Stimulated activated naive B cell treated with anti-CD40 and anti-IgM and Interleukin-4, amounts not matched to agents 10 μg/mL and 1 μg/mL and 100 μg/mL, for 72 hours (primary cell): Measurements from ENCODE around the gene KCNH3.

Experiments
- ATAC-seq, 2 donors: fragments of 150-1000 bp; cut with Tn5 transposase; replicated peaks; 2 replicates each; pipeline ENCODE4 v1.10.0; 2021; ENCODE audit warnings: moderate library complexity in 1 of 2
- DNase-seq: peaks from one replicate; pipeline ENCODE4 v3.0.0; 2021
- H3K27ac Mint-ChIP-seq: one replicate; pipeline ENCODE4 v1.8.0; 2022; ENCODE audit warnings: mild to moderate bottlenecking, mixed read lengths
- H3K27me3 Mint-ChIP-seq, 2 donors: one replicate each; pipeline ENCODE4 v1.8.0; 2022; ENCODE audit warnings: mixed read lengths in 2 of 2
- H3K36me3 Mint-ChIP-seq, 2 donors: one replicate each; pipeline ENCODE4 v1.8.0; 2022; ENCODE audit warnings: mixed read lengths in 2 of 2, mild to moderate bottlenecking in 1 of 2
- H3K4me1 Mint-ChIP-seq, 2 donors: one replicate each; pipeline ENCODE4 v1.8.0; 2022; ENCODE audit warnings: mixed read lengths in 2 of 2, mild to moderate bottlenecking in 1 of 2
- H3K4me3 Mint-ChIP-seq, 2 donors: one replicate each; pipeline ENCODE4 v1.8.0; 2022; ENCODE audit warnings: mild to moderate bottlenecking in 2 of 2, mixed read lengths in 2 of 2, moderate library complexity in 1 of 2
- H3K9me3 Mint-ChIP-seq, 2 donors: one replicate each; pipeline ENCODE4 v1.8.0; 2022; ENCODE audit warnings: mixed read lengths in 2 of 2, mild to moderate bottlenecking in 1 of 2

The KCNH3 gene

DNA sequence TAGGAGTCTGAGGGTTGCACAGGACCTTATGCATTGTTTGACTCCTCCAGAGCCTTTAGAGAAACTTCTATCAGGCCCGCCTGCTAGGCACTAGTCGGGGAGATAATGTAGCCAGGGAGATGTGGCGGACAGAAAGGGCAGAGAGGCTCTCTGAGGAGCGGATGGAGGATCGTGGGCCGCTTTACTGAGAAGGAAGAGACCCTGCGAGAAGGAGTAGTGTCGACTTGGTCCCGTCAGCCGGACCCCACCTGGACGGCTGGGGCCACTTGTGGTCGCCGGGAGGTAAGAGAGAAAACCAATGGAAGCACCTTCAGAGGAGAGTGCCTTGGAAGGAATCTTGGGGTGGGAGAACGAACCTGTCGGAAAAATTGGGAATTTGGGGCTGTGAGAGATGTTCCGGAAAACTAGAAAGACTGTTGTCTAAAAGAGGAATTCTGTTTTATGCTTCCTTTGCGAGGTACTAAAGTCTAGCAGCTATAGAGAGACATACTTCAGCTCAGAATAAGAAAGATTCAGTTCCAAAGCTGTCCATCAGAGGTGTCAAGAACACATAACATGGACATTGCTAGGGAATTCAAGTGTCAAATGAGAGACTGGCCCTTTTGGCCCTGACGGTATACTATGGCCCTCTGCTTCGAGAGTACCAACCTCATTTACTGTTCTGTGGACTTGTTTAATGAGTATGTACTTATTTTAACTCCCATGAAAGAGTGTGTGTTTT, 29.8 kb downstream of the KCNH3 start:
- no peak for DNase-seq
- no peaks in the 10 kb centered on the region for H3K27me3 Mint-ChIP-seq
- peaks cover 34 to 63% of the 10 kb centered on the region in 2 donors for H3K4me1 Mint-ChIP-seq
- peak overlapping the region; percentile 100 for H3K27ac Mint-ChIP-seq
- H3K36me3 Mint-ChIP-seq: peaks cover 27 to 38% of the 10 kb centered on the region in 2 donors
- peak; percentile 54 to 56 for ATAC-seq
- H3K9me3 Mint-ChIP-seq: no peaks in the 10 kb centered on the region
- H3K4me3 Mint-ChIP-seq: peak overlapping the region; percentile 98 to 99

DNA sequence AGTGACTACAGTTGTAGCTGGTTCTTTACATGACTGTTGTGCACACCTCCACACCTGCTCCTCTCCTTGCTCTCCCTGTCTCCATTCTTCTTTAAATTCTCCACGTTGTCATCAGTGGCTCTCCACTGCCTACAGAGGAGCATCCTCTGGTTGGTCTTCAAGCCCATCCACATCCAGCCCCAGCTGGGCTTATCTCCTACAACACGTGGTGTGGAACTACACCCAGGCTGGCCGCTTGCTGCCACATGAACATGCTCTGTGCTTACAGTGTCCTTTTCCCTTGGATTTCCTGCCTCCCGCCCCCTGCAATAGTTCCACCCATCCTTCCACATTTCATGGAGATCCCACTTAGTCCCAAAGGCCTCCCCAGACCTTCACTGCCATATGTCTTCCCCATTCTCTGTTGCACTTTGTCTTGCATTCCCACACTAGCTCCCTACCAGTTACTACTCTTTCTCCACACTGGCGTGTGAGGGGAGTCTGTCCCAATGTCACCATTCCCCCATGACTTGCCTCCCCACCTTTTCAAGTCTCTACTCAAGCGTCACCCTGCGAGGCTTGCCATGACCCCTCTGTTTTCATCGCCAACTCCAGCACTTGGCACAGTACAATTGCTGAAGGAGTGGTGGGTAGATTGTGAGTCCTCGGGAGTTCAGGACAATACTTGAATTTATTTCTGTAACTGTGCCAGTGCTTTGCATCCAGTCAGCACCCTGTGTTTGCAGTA, 38.9 kb downstream of the KCNH3 start:
- Mint-ChIP-seq H3K9me3 (no peaks in the 10 kb centered on the region), H3K27ac (no peak overlapping the region), H3K36me3 (peaks cover 29 to 49% of the 10 kb centered on the region in 2 donors), H3K4me1 (peaks cover 28 to 33% of the 10 kb centered on the region in 2 donors), H3K4me3 (no peak overlapping the region), H3K27me3 (no peaks in the 10 kb centered on the region)
- DNase-seq (no peak), ATAC-seq (no peak)

DNA sequence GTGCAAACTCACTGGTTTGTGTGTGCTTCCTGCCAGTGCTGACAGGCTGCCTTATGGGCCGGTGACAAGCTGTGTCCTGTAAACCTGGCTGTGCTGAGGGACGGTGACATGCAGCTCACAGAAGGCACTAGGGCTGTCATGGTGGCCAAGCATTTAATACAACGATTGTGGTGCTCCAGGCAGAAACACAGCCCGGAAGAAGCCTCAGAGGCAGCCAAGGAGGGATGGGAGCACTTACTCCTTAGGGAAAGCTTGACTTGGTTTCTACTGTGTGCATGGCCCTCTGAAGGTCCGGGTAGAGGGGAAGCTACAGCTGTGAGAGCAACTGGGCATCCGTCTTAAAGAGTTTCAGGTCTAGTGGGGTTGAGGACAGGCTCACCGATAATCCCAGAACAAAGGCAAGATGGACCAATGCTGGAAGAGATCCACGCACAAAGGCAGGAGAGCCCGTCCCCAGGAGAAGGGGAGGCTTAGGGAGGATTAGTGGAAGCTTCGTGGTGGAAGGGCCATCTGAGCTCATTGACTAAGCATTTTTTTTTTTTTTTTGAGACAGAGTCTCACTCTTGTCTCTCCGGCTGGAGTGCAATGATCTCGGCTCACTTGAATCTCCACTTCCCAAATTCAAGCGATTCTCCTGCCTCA, 39.8 kb downstream of the KCNH3 start:
- Mint-ChIP-seq H3K27me3 (no peaks in the 10 kb centered on the region), H3K9me3 (no peaks in the 10 kb centered on the region), H3K4me3 (no peak overlapping the region), H3K27ac (no peak overlapping the region), H3K4me1 (peaks cover 31 to 34% of the 10 kb centered on the region in 2 donors), H3K36me3 (peaks cover 29 to 50% of the 10 kb centered on the region in 2 donors)
- DNase-seq: no peak
- no peak for ATAC-seq

DNA sequence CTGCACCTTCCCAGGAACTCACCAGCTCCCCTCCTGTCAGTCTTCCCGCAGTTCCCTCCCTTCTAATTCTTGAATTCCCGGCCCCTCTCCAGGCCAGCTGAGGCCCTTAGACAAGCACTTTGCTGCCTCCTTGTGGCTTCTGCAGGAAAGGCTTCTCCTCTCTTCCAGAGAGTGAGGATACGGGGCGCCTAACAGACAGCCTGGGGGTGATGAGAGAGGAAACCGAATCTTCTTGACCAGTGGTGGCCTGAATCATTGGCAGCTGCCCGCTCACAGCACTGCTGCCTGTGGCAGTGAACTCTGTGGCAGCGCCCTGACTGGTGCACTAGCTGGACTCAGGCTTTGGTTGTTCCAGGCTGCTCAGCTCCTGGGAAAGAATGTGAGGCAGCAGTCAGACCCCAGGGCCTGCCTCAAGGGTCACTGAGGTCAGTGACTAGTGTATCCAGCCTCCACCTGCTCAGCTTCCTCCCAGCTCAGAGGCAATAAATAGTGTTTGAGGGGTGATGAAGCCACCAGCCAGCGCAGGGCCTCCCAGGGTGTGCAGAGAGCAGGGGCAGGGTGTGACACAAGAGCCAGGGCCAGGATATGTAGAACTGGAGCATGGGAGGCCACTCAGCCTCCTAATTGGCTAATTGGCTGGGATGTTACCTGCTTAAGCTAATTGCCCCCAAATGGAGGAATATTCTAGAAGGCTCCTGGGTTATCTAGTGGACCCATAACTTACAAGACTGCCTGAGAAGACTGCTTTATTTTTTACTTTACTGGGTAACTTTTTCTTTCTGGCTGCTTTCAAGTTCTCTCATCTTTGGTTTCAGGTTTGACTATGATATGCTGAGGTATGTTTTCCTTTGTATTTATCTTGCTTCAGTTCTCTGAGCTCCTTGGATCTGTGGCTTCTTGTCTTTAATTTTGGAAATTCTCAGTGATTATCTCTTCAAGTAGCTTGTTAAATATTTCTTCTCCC, 42.0 kb downstream of the KCNH3 start:
- H3K9me3 Mint-ChIP-seq: no peaks in the 10 kb centered on the region
- peak overlapping the region; percentile 3 to 39 for H3K4me3 Mint-ChIP-seq
- peak overlapping the region; percentile 96 for H3K27ac Mint-ChIP-seq
- peaks cover 34 to 39% of the 10 kb centered on the region in 2 donors for H3K4me1 Mint-ChIP-seq
- H3K36me3 Mint-ChIP-seq: peaks cover 33 to 49% of the 10 kb centered on the region in 2 donors
- H3K27me3 Mint-ChIP-seq: no peaks in the 10 kb centered on the region
- ATAC-seq: peak; percentile 50 to 54
- DNase-seq: peak; percentile 30

DNA sequence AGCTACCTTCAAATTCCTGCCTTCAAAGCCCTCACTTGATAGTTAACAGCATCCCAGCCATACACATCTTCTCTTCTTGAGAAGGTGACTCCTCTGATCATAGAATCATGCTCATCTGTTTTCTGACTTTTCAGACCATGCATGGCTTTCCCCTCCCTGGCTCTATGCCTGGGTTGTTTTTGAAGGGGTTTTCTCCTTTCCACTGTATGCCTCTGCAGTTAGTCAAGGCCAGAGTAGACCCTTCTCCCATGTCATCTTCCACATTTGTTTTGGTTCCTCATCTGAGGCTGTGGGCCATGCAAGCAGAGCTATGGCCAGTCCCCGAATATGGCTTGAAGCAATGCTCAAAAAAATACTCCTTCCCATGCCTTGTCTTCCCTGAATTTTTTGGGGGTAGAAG, 43.4 kb downstream of the KCNH3 start:
- Mint-ChIP-seq H3K9me3 (no peaks in the 10 kb centered on the region), H3K4me3 (peak overlapping the region; percentile 59 to 81), H3K27ac (peak overlapping the region; percentile 96), H3K27me3 (no peaks in the 10 kb centered on the region), H3K36me3 (peaks cover 32 to 50% of the 10 kb centered on the region in 2 donors), H3K4me1 (peaks cover 34 to 39% of the 10 kb centered on the region in 2 donors)
- DNase-seq: peak; percentile 31
- peak; percentile 94 for ATAC-seq

GRCh38 chr12:49582850-49583249, 44.0 kb downstream of the KCNH3 start:
- no peak overlapping the region for H3K4me3 Mint-ChIP-seq
- peaks cover 32 to 40% of the 10 kb centered on the region in 2 donors for H3K4me1 Mint-ChIP-seq
- no peaks in the 10 kb centered on the region for H3K9me3 Mint-ChIP-seq
- H3K27ac Mint-ChIP-seq: peak overlapping the region; percentile 96
- no peaks in the 10 kb centered on the region for H3K27me3 Mint-ChIP-seq
- peaks cover 30 to 51% of the 10 kb centered on the region in 2 donors for H3K36me3 Mint-ChIP-seq
- DNase-seq (no peak), ATAC-seq (no peak)

GRCh38 chr12:49583366-49584094, 44.7 kb downstream of the KCNH3 start:
- no peaks in the 10 kb centered on the region for H3K27me3 Mint-ChIP-seq
- H3K36me3 Mint-ChIP-seq: peaks cover 27 to 51% of the 10 kb centered on the region in 2 donors
- no peak overlapping the region for H3K27ac Mint-ChIP-seq
- peaks cover 31 to 47% of the 10 kb centered on the region in 2 donors for H3K4me1 Mint-ChIP-seq
- H3K9me3 Mint-ChIP-seq: no peaks in the 10 kb centered on the region
- H3K4me3 Mint-ChIP-seq: no peak overlapping the region
- ATAC-seq: no peak
- DNase-seq: no peak

- no peaks in the 10 kb centered on the region for H3K27me3 Mint-ChIP-seq
- H3K36me3 Mint-ChIP-seq: peaks cover 29 to 54% of the 10 kb centered on the region in 2 donors
- peaks cover 29 to 46% of the 10 kb centered on the region in 2 donors for H3K4me1 Mint-ChIP-seq
- ATAC-seq (no peak), DNase-seq (no peak)
- H3K27ac Mint-ChIP-seq: peak overlapping the region; percentile 27
- H3K9me3 Mint-ChIP-seq: no peaks in the 10 kb centered on the region
- no peak overlapping the region for H3K4me3 Mint-ChIP-seq
These were observed 45.8 kb downstream of the KCNH3 start for GRCh38 chr12:49584591-49584990.

- no peak for DNase-seq
- peaks cover 21 to 35% of the 10 kb centered on the region in 2 donors for H3K4me1 Mint-ChIP-seq
- H3K9me3 Mint-ChIP-seq: peaks cover 0 to 4% of the 10 kb centered on the region in 2 donors
- no peak overlapping the region for H3K27ac Mint-ChIP-seq
- no peak overlapping the region for H3K4me3 Mint-ChIP-seq
- no peak for ATAC-seq
- peaks cover 31 to 58% of the 10 kb centered on the region in 2 donors for H3K36me3 Mint-ChIP-seq
- no peaks in the 10 kb centered on the region for H3K27me3 Mint-ChIP-seq
These were observed 46.9 kb downstream of the KCNH3 start for GRCh38 chr12:49585477-49586459.

DNA sequence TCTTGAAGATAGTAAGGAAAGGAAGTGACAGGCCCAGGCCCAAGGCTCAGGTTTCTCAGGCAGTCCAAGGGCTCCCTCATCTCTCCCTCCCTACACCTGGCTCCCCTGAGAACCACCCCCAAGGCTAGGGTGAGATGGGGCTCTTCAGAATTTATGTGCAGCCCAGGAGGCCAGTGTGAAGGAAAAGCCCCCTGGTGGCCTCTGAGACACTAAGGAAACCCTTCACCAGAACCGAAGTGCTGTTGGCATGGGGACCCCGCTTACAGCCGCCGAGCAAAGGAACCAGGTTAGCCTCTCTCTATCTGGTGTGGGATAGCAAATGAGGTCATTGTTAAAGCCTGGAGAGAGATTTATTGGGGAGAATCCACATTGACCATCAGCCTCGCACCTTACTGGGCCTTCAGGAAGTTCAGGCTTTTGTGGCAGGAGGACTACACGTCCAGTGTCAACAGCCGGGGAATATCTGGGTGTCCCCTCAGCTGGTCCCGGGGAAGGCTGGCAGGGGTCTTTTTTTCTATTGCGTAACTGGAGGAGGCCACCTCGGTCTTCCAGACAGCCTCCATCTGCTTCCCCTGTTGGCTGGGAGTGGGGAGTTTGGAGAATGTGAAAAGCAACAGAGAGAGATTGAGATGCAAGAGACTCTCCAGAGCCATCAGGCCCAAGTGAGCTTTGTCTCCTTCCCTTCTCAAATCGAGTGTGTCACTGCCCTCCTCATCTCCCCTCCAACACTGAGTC, 48.5 kb downstream of the KCNH3 start:
- Mint-ChIP-seq H3K9me3 (peaks cover 4 to 5% of the 10 kb centered on the region in 2 donors), H3K27me3 (no peaks in the 10 kb centered on the region), H3K27ac (peak overlapping the region; percentile 60), H3K4me3 (no peak overlapping the region), H3K36me3 (peaks cover 36 to 62% of the 10 kb centered on the region in 2 donors), H3K4me1 (peaks cover 13 to 19% of the 10 kb centered on the region in 2 donors)
- ATAC-seq (no peak), DNase-seq (no peak)

GRCh38 chr12:49588281-49588680, 49.5 kb downstream of the KCNH3 start:
- Mint-ChIP-seq H3K36me3 (peaks cover 36 to 63% of the 10 kb centered on the region in 2 donors), H3K4me1 (peaks cover 7 to 14% of the 10 kb centered on the region in 2 donors), H3K4me3 (no peak overlapping the region), H3K9me3 (peaks cover 5 to 8% of the 10 kb centered on the region in 2 donors), H3K27me3 (no peaks in the 10 kb centered on the region), H3K27ac (no peak overlapping the region)
- DNase-seq (no peak), ATAC-seq (no peak)
